GM12878 (cell line): Measurements from ENCODE around the gene SRPK3.

Source experiments
- CTCF ChIP-seq, 3 experiments: IDR thresholded peaks in 2 of 3; conservative IDR thresholded peaks in 1 of 3; 2 replicates each; pipeline ENCODE4 v1.5.1; 2011; ENCODE audit warnings: low read depth in 3 of 3, low read length in 3 of 3, mild to moderate bottlenecking in 3 of 3, control low read depth in 2 of 3, moderate library complexity in 2 of 3, inconsistent platforms in 1 of 3, mixed read lengths in 1 of 3; ENCODE audit not compliant: control insufficient read depth in 2 of 3, insufficient read depth in 1 of 3; ENCODE audit errors: extremely low read depth in 1 of 3
- ETV6 ChIP-seq, 2 experiments: fragments of 450-650 bp in 1 of 2; IDR thresholded peaks in 1 of 2; conservative IDR thresholded peaks in 1 of 2; 2 replicates each; pipeline ENCODE4 v1.6.1; 2014; ENCODE audit warnings: antibody characterized with exemption in 1 of 2, borderline replicate concordance in 1 of 2, low read depth in 1 of 2, mild to moderate bottlenecking in 1 of 2, moderate library complexity in 1 of 2
- EZH2 ChIP-seq: IDR thresholded peaks from 2 replicates; pipeline ENCODE4 v1.6.1; 2012; ENCODE audit warnings: low read depth, mild to moderate bottlenecking, control low read depth, inconsistent platforms, low read length, borderline replicate concordance; ENCODE audit not compliant: control insufficient read depth
- RFX5 ChIP-seq: IDR thresholded peaks from 2 replicates; pipeline ENCODE4 v1.6.1; 2011; ENCODE audit warnings: low read depth, low read length, improper control_type of control experiment
- RUNX3 ChIP-seq: IDR thresholded peaks from 2 replicates; pipeline ENCODE4 v1.6.1; 2012; ENCODE audit warnings: low read length, inconsistent platforms
- TF ChIP-seq, protein P1 (sequence below): IDR thresholded peaks from 2 replicates; pipeline ENCODE4 v1.6.1; 2012; ENCODE audit warnings: low read depth, low read length, improper control_type of control experiment
- TF ChIP-seq, protein P2 (sequence below): IDR thresholded peaks from 2 replicates; pipeline ENCODE4 v1.6.1; 2011; ENCODE audit warnings: low read depth, low read length, improper control_type of control experiment, borderline replicate concordance

DNA sequence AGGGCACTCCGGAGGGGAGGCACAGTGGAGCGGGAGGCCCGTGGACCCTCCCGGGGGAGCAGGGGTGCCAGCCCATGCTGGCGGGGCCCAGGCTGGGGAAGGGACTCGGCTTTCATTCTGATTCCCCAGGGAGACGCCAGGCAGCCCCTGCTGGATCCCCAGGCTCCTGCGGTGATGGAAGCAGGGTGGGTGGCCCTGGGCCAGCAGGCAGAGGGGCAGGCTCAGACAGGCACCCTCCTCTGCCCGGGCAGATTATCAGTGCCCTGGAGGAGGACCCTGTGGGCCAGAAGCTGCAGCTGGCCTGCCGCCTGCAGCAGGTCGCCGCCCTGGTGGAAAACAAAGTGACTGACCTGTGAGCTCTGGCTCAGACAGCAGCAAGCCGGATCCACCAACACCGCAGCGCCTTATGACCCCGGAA is 2.1 kb upstream of the SRPK3 start:
- TF ChIP-seq CTCF (IDR thresholded peaks at IDR 0.05 in 2 of 3, conservative IDR thresholded peaks at IDR 0.05 in 1 of 3; ENCODE audit: control insufficient read depth in 2 of 3, extremely low read depth in 1 of 3, insufficient read depth in 1 of 3, low read depth in 3 of 3, low read length in 3 of 3) (no peak), RFX5 (no peak), ETV6 (conservative IDR thresholded peaks at IDR 0.05 in 1 of 2, IDR thresholded peaks at IDR 0.05 in 1 of 2; ENCODE audit: borderline replicate concordance in 1 of 2, low read depth in 1 of 2) (no peak), EZH2 (no peak), RUNX3 (no peak)
- TF ChIP-seq, protein P1, sequence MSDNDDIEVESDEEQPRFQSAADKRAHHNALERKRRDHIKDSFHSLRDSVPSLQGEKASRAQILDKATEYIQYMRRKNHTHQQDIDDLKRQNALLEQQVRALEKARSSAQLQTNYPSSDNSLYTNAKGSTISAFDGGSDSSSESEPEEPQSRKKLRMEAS, result no peak
- TF ChIP-seq, protein P2, sequence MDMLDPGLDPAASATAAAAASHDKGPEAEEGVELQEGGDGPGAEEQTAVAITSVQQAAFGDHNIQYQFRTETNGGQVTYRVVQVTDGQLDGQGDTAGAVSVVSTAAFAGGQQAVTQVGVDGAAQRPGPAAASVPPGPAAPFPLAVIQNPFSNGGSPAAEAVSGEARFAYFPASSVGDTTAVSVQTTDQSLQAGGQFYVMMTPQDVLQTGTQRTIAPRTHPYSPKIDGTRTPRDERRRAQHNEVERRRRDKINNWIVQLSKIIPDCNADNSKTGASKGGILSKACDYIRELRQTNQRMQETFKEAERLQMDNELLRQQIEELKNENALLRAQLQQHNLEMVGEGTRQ, result no peak
